RWPE2 (cell line): Measurements from ENCODE around the gene CHCHD6.

Source experiments
- ATAC-seq: fragments of 200-7000 bp; cut with Tn5 transposase; 3 replicates; pipeline ENCODE4 v1.9.1; 2021; ENCODE audit warnings: low read depth
- DNase-seq: peaks from one replicate; pipeline ENCODE4 v3.0.0-alpha.2; 2020; ENCODE audit warnings: low spot score
- H3K27ac ChIP-seq: fragments of 450-650 bp; 2 replicates; pipeline ENCODE4 v1.5.1; 2017; ENCODE audit warnings: mild to moderate bottlenecking; ENCODE audit not compliant: poor library complexity, severe bottlenecking
- H3K27me3 ChIP-seq: fragments of 250-450 bp; sonication (Bioruptor Pico); 2 replicates; pipeline ENCODE4 v1.5.1; 2021; ENCODE audit warnings: mild to moderate bottlenecking, moderate library complexity; ENCODE audit not compliant: insufficient read depth, poor library complexity, severe bottlenecking
- H3K36me3 ChIP-seq: fragments of 250-450 bp; sonication (Bioruptor Pico); 2 replicates; pipeline ENCODE4 v1.5.1; 2020; ENCODE audit warnings: low read depth, mild to moderate bottlenecking, moderate library complexity
- H3K4me1 ChIP-seq: fragments of 250-450 bp; sonication (Bioruptor Pico); 2 replicates; pipeline ENCODE4 v1.5.1; 2021; ENCODE audit warnings: mild to moderate bottlenecking, moderate library complexity; ENCODE audit not compliant: insufficient read depth, poor library complexity, severe bottlenecking
- H3K4me3 ChIP-seq: fragments of 250-450 bp; sonication (Bioruptor Pico); 2 replicates; pipeline ENCODE4 v1.5.1; 2021; ENCODE audit warnings: mild to moderate bottlenecking, moderate library complexity; ENCODE audit not compliant: severe bottlenecking
- H3K9me3 ChIP-seq: fragments of 250-450 bp; sonication (Bioruptor Pico); 2 replicates; pipeline ENCODE4 v1.5.1; 2021; ENCODE audit warnings: mild to moderate bottlenecking, moderate library complexity; ENCODE audit not compliant: severe bottlenecking
- TF ChIP-seq, protein P1 (sequence below): fragments of 450-650 bp; IDR thresholded peaks from one replicate; pipeline ENCODE4 v1.5.1; 2017; ENCODE audit warnings: mild to moderate bottlenecking, moderate library complexity; ENCODE audit not compliant: poor library complexity, severe bottlenecking

Gene CHCHD6

DNA sequence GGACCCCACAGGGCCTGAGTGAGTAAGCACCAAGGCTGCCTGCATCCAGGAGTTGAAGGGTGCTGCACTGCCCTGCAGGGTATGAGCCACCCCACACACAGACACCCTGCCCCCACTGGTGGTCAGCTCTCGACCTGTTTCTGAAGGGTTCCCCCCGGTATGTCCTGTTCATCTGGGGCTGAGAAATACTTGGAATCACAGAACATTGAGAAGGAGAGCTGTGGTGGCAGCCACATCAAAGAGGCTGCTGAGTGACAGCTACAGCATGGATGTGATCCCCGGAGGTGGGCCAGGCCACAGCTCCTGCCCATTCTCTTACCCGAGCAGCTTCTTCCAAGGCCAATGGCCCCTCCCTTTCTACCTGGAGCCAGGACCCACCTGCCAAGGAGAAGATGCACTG, 212.5 kb downstream of the CHCHD6 start:
- Histone ChIP-seq H3K9me3 (no peaks in the 10 kb centered on the region), H3K4me3 (no peak overlapping the region), H3K4me1 (peaks cover 21% of the 10 kb centered on the region), H3K27me3 (no peaks in the 10 kb centered on the region), H3K27ac (no peak overlapping the region), H3K36me3 (0 out of 2 replicates have a peak, but pooled peaks cover 6% of the 10 kb centered on the region)
- DNase-seq, result no peak
- TF ChIP-seq, protein P1, sequence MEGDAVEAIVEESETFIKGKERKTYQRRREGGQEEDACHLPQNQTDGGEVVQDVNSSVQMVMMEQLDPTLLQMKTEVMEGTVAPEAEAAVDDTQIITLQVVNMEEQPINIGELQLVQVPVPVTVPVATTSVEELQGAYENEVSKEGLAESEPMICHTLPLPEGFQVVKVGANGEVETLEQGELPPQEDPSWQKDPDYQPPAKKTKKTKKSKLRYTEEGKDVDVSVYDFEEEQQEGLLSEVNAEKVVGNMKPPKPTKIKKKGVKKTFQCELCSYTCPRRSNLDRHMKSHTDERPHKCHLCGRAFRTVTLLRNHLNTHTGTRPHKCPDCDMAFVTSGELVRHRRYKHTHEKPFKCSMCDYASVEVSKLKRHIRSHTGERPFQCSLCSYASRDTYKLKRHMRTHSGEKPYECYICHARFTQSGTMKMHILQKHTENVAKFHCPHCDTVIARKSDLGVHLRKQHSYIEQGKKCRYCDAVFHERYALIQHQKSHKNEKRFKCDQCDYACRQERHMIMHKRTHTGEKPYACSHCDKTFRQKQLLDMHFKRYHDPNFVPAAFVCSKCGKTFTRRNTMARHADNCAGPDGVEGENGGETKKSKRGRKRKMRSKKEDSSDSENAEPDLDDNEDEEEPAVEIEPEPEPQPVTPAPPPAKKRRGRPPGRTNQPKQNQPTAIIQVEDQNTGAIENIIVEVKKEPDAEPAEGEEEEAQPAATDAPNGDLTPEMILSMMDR, result no peak
- ATAC-seq, result no peak

DNA sequence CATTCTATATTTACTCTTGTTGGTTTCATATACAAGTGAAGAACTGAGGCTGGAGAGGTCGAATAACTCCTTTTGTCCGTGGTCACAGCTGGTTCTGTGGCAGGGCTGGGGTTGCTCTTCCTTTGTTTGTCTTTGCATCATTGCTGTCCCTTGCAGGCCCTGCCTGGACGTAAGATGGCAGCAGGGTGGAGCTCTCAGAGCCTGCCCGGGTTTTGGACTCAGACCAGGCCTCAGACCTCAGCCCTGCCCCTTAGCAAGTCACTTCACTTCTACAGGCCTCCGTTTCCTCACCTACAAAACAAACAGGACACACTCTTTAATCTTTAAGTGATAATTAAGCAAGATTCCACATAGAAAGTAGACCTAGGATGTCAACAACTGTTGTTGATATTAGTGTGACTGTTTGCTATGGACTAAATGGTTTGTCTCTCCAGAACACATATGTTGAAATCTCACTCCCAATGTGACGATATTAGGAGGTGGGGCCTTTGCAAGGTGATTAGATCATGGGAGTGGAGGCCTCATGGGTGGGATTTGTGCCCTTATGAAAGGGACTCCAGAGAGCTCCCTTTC, 213.3 kb downstream of the CHCHD6 start:
- H3K9me3 ChIP-seq, result no peaks in the 10 kb centered on the region
- H3K36me3 ChIP-seq, result 0 out of 2 replicates have a peak, but pooled peaks cover 6% of the 10 kb centered on the region
- TF ChIP-seq, protein P1, result no peak
- DNase-seq (no peak), ATAC-seq (no peak)
- H3K27ac ChIP-seq, result no peak overlapping the region
- peaks cover 13% of the 10 kb centered on the region for H3K4me1 ChIP-seq
- no peaks in the 10 kb centered on the region for H3K27me3 ChIP-seq
- no peak overlapping the region for H3K4me3 ChIP-seq

- peaks cover 2% of the 10 kb centered on the region for H3K4me1 ChIP-seq
- no peaks in the 10 kb centered on the region for H3K27me3 ChIP-seq
- H3K9me3 ChIP-seq, result no peaks in the 10 kb centered on the region
- ATAC-seq (no peak), DNase-seq (no peak)
- H3K36me3 ChIP-seq, result 0 out of 2 replicates have a peak, but pooled peaks cover 6% of the 10 kb centered on the region
- H3K27ac ChIP-seq, result no peak overlapping the region
- TF ChIP-seq, protein P1, result no peak
- H3K4me3 ChIP-seq, result no peak overlapping the region
Measured at GRCh38 chr3:126918355-126918821, 214.3 kb downstream of the CHCHD6 start.

GRCh38 chr3:126921085-126921824, 217.2 kb downstream of the CHCHD6 start:
- Histone ChIP-seq H3K4me1 (no peaks in the 10 kb centered on the region), H3K27me3 (no peaks in the 10 kb centered on the region), H3K36me3 (0 out of 2 replicates have a peak, but pooled peaks cover 6% of the 10 kb centered on the region), H3K4me3 (no peak overlapping the region), H3K9me3 (no peaks in the 10 kb centered on the region), H3K27ac (no peak overlapping the region)
- no peak for ATAC-seq
- TF ChIP-seq, protein P1, result no peak
- DNase-seq, result no peak
